H1 (cell line): ENCODE results near the gene ORC3. TPM values are rescaled to one million over a fixed set of nuclear protein-coding genes. Genes with fewer than 3 reads are reported as not detected.

ENCODE experiments used
- CTCF ChIA-PET: fragments of 300-600 bp; sonication (Branson Sonifier 250); formaldehyde crosslinking; loops from one replicate; lab custom pipeline; 2021; ENCODE audit not compliant: partially characterized antibody; lab: Charles Lee
- POLR2A ChIA-PET: fragments of 300-600 bp; sonication (Branson Sonifier 250); formaldehyde crosslinking; loops from one replicate; lab custom pipeline; 2021; ENCODE audit warnings: inconsistent platforms; ENCODE audit not compliant: partially characterized antibody; lab: Charles Lee
- DNase-seq, 2 experiments: peaks; one replicate each; pipeline versions ENCODE4 v3.0.0 to v3.0.0-alpha.2; 2010 to 2022; ENCODE audit warnings: low spot score in 2 of 2, low read depth in 1 of 2, mixed read lengths in 1 of 2
- FAIRE-seq: peaks from 2 replicates; lab custom pipeline; 2011; peaks lifted over from hg19 to GRCh38; lab: Jason Lieb, UNC
- H2AFZ ChIP-seq: 2 replicates; pipeline ENCODE4 v1.8.1; 2012; ENCODE audit warnings: low read length, inconsistent platforms
- H2AK5ac ChIP-seq: 2 replicates; pipeline ENCODE4 v1.6.1; 2013; ENCODE audit warnings: low read depth, low read length
- H2BK120ac ChIP-seq: replicated peaks from 2 replicates; pipeline ENCODE3; 2013; ENCODE audit warnings: low read depth, low read length, inconsistent platforms
- H2BK12ac ChIP-seq: 2 replicates; pipeline ENCODE4 v1.6.1; 2013; ENCODE audit warnings: low read depth, low read length
- H2BK15ac ChIP-seq: 2 replicates; pipeline ENCODE4 v1.6.1; 2013; ENCODE audit warnings: low read length
- H2BK20ac ChIP-seq: 2 replicates; pipeline ENCODE4 v1.6.1; 2013; ENCODE audit warnings: low read length
- H2BK5ac ChIP-seq: 2 replicates; pipeline ENCODE4 v1.6.1; 2013; ENCODE audit warnings: low read depth, low read length
- H3K14ac ChIP-seq: 2 replicates; pipeline ENCODE4 v1.6.1; 2013; ENCODE audit warnings: inconsistent platforms; ENCODE audit not compliant: insufficient read length
- H3K18ac ChIP-seq: 2 replicates; pipeline ENCODE4 v1.6.1; 2013; ENCODE audit warnings: low read length; ENCODE audit errors: extremely low read depth
- H3K23ac ChIP-seq: 2 replicates; pipeline ENCODE4 v1.6.1; 2013; ENCODE audit warnings: inconsistent platforms; ENCODE audit not compliant: insufficient read length
- H3K23me2 ChIP-seq: 2 replicates; pipeline ENCODE4 v1.6.1; 2013; ENCODE audit warnings: low read depth, low read length
- H3K27ac ChIP-seq: 2 replicates; pipeline ENCODE4 v1.6.1; 2011; ENCODE audit warnings: low read depth, low read length, inconsistent platforms
- H3K27me3 ChIP-seq, 4 experiments: replicated peaks in 1 of 4; 1 replicate in 1 of 4; 2 replicates in 3 of 4; pipeline versions ENCODE4 v1.6.1 to v1.8.1; 2011 to 2013; ENCODE audit warnings: low read length in 3 of 4, mild to moderate bottlenecking in 3 of 4, inconsistent platforms in 2 of 4, mixed read lengths in 2 of 4, moderate library complexity in 1 of 4; ENCODE audit not compliant: control insufficient read depth in 3 of 4, insufficient read depth in 3 of 4; ENCODE audit errors: extremely low read depth in 1 of 4
- H3K36me3 ChIP-seq, 4 experiments: 2 replicates each; pipeline versions ENCODE4 v1.6.1 to v1.8.1; 2011 to 2013; ENCODE audit warnings: mild to moderate bottlenecking in 4 of 4, low read length in 3 of 4, moderate library complexity in 2 of 4, control low read depth in 1 of 4, inconsistent platforms in 1 of 4; ENCODE audit not compliant: insufficient read depth in 4 of 4, control insufficient read depth in 2 of 4
- H3K4ac ChIP-seq: replicated peaks from 2 replicates; pipeline ENCODE3; 2013; ENCODE audit warnings: low read length, low read depth, mixed read lengths, inconsistent platforms; ENCODE audit not compliant: insufficient read length
- H3K4me1 ChIP-seq, 4 experiments: replicated peaks in 1 of 4; 1 replicate in 1 of 4; 2 replicates in 3 of 4; pipeline versions ENCODE4 v1.6.1 to v1.8.1; 2011 to 2013; ENCODE audit warnings: low read length in 3 of 4, inconsistent platforms in 2 of 4, mixed read lengths in 1 of 4; ENCODE audit not compliant: insufficient read depth in 4 of 4, control insufficient read depth in 3 of 4
- H3K4me2 ChIP-seq, 2 experiments: 2 replicates each; pipeline versions ENCODE4 v1.6.1 to v1.8.1; 2011 to 2013; ENCODE audit warnings: low read depth in 2 of 2, low read length in 2 of 2, control low read depth in 1 of 2, inconsistent platforms in 1 of 2, mild to moderate bottlenecking in 1 of 2; ENCODE audit not compliant: insufficient read depth in 1 of 2
- H3K4me3 ChIP-seq, 4 experiments: fragments of 200-600, 300-600 bp in 1 of 4; sonication (generic), shearing (Covaris generic), sonication (Bioruptor Twin) in 1 of 4; 2 replicates each; pipeline versions ENCODE4 v1.5.1 to v1.8.1; 2011 to 2016; ENCODE audit warnings: low read length in 4 of 4, low read depth in 3 of 4, control low read depth in 2 of 4, inconsistent platforms in 2 of 4, mild to moderate bottlenecking in 2 of 4, mixed read lengths in 1 of 4, moderate library complexity in 1 of 4; ENCODE audit not compliant: insufficient read depth in 2 of 4; ENCODE audit errors: extremely low read depth in 1 of 4
- H3K56ac ChIP-seq: replicated peaks from 2 replicates; pipeline ENCODE3; 2013; ENCODE audit warnings: low read depth, mild to moderate bottlenecking, mixed read lengths, low read length, inconsistent platforms; ENCODE audit not compliant: insufficient read length
- H3K79me1 ChIP-seq: 2 replicates; pipeline ENCODE4 v1.6.1; 2013; ENCODE audit warnings: low read depth, low read length, control low read depth
- H3K79me2 ChIP-seq, 2 experiments: 2 replicates each; pipeline versions ENCODE4 v1.6.1 to v1.8.1; 2012 to 2013; ENCODE audit warnings: low read length in 2 of 2, mild to moderate bottlenecking in 2 of 2, inconsistent platforms in 1 of 2; ENCODE audit not compliant: insufficient read depth in 2 of 2, control insufficient read depth in 1 of 2
- H3K9ac ChIP-seq, 4 experiments: replicated peaks in 1 of 4; 1 replicate in 1 of 4; 2 replicates in 3 of 4; pipeline versions ENCODE4 v1.6.1 to v1.8.1; 2011 to 2013; ENCODE audit warnings: low read depth in 3 of 4, low read length in 3 of 4, control low read depth in 2 of 4, mild to moderate bottlenecking in 2 of 4, moderate library complexity in 2 of 4, inconsistent platforms in 1 of 4; ENCODE audit errors: extremely low read depth in 1 of 4
- H3K9me3 ChIP-seq, 2 experiments: 2 replicates each; pipeline versions ENCODE4 v1.6.1 to v1.8.1; 2012 to 2013; ENCODE audit warnings: mild to moderate bottlenecking in 2 of 2, moderate library complexity in 2 of 2, control low read depth in 1 of 2, inconsistent platforms in 1 of 2, low read depth in 1 of 2, low read length in 1 of 2, mixed read lengths in 1 of 2; ENCODE audit not compliant: insufficient read depth in 2 of 2
- H4K20me1 ChIP-seq, 2 experiments: replicated peaks in 1 of 2; 2 replicates each; pipeline versions ENCODE3 to v1.8.1; 2011 to 2013; ENCODE audit warnings: inconsistent platforms in 2 of 2, low read length in 2 of 2, mild to moderate bottlenecking in 1 of 2; ENCODE audit not compliant: insufficient read depth in 2 of 2, control insufficient read depth in 1 of 2
- H4K5ac ChIP-seq: 2 replicates; pipeline ENCODE4 v1.6.1; 2013; ENCODE audit warnings: low read length, low read depth, mixed read lengths, inconsistent platforms; ENCODE audit not compliant: insufficient read length
- H4K8ac ChIP-seq: 2 replicates; pipeline ENCODE4 v1.8.0; 2013; ENCODE audit warnings: mild to moderate bottlenecking, moderate library complexity, low read length, inconsistent platforms; ENCODE audit not compliant: insufficient read depth; ENCODE audit errors: extremely low read depth
- H4K91ac ChIP-seq: replicated peaks from 2 replicates; pipeline ENCODE3; 2013; ENCODE audit warnings: low read length, mixed read lengths, inconsistent platforms; ENCODE audit not compliant: insufficient read length
- CREB1 ChIP-seq: IDR thresholded peaks from 2 replicates; pipeline ENCODE4 v1.6.1; 2012; ENCODE audit warnings: inconsistent platforms
- SAP30 ChIP-seq: fragments of 300-600 bp; sonication (generic); IDR thresholded peaks from 2 replicates; pipeline ENCODE4 v1.7.1; 2012; ENCODE audit warnings: low read length, moderate library complexity, mild to moderate bottlenecking, inconsistent platforms; ENCODE audit not compliant: insufficient read depth, insufficient replicate concordance
- SIN3A ChIP-seq, 2 experiments: IDR thresholded peaks in 1 of 2; conservative IDR thresholded peaks in 1 of 2; 2 replicates each; pipeline ENCODE4 v1.6.1; 2011 to 2012; ENCODE audit warnings: low read length in 2 of 2, improper control_type of control experiment in 1 of 2, low read depth in 1 of 2, mild to moderate bottlenecking in 1 of 2
- SIRT6 ChIP-seq: IDR thresholded peaks from one replicate; pipeline ENCODE4 v1.7.1; 2012; ENCODE audit warnings: low read length, inconsistent platforms
- SRF ChIP-seq: IDR thresholded peaks from 2 replicates; pipeline ENCODE4 v1.6.1; 2011; ENCODE audit warnings: mild to moderate bottlenecking, low read depth, low read length, moderate library complexity
- SUZ12 ChIP-seq: fragments of 200-600 bp; sonication (generic); IDR thresholded peaks from 2 replicates; pipeline ENCODE4 v1.6.1; 2012; ENCODE audit warnings: mild to moderate bottlenecking, inconsistent platforms, low read length, moderate library complexity, mixed read lengths
- WGBS, 2 experiments: shearing (Covaris generic) in 1 of 2; methylation state at CpG; one replicate each; pipeline versions ENCODE4 v1.1.6 to v1.1.7; 2013 to 2015; ENCODE audit warnings: low lambda C conversion rate in 2 of 2, mixed read lengths in 2 of 2, inconsistent platforms in 1 of 2, low coverage in 1 of 2, missing lambda C conversion rate in 1 of 2; ENCODE audit not compliant: insufficient replicate concordance in 2 of 2, insufficient coverage in 1 of 2, insufficient read length in 1 of 2; ENCODE audit errors: extremely low coverage in 1 of 2, missing lambda C conversion rate in 1 of 2; 5-methylcytosine and 5-hydroxymethylcytosine counted together
- polyA plus RNA-seq, 7 experiments: library from polyadenylated mRNA; depleted of rRNA in 3 of 7; stranded (reverse) in 5 of 7; unstranded in 2 of 7; fragments of >200 nt in 5 of 7; fragments of 200-250 nt in 2 of 7; gene quantifications; 1 replicate in 5 of 7; 2 replicates in 1 of 7; 4 replicates in 1 of 7; pipeline versions ENCODE4 v1.2.1 to v1.2.3, GENCODE V29; 2011 to 2013; ENCODE audit warnings: missing spikeins in 2 of 7, mixed read lengths in 2 of 7
- total RNA-seq: library from RNA; stranded (reverse); fragmentation: NEBNext Ultra II Directional; extraction: Animal tissue kit (Norgen Biotek cat#: 25700); gene quantifications from 2 replicates; pipeline ENCODE4 v1.2.1, GENCODE V29; 2021

The ORC3 gene
- total and polyA plus RNA-seq, 2 of the 8 experiments (the other 6 are each of a cell fraction or from before 2014, with no cell fraction given) = 35.9 to 60.9 TPM

GRCh38 chr6:87551799-87552198, 38.1 kb upstream of the ORC3 start:
- no peak overlapping the region for H4K91ac ChIP-seq
- 87% methylated on average over 2 of the region's 2 CpGs; no CpG with 5 or more reads in 1 of the 2 experiments for WGBS, 2 experiments
- FAIRE-seq (no peak), DNase-seq (no peak)
- no peaks in the 10 kb centered on the region for H3K9me3 ChIP-seq
- TF ChIP-seq SAP30 (no peak), SIN3A (conservative IDR thresholded peaks at IDR 0.05 in 1 of 2, IDR thresholded peaks at IDR 0.05 in 1 of 2; ENCODE audit: low read depth in 1 of 2, low read length in 2 of 2) (no peak), SIRT6 (no peak), CREB1 (no peak), SRF (no peak), SUZ12 (no peak)
- no peak overlapping the region for H2AFZ ChIP-seq
- H4K8ac ChIP-seq = no peak overlapping the region
- no peak overlapping the region for H2AK5ac ChIP-seq
- peaks cover 0 to 1% of the 10 kb centered on the region in 2 experiments for H4K20me1 ChIP-seq
- H2BK12ac ChIP-seq = no peak overlapping the region
- H3K79me2 ChIP-seq = no peaks in the 10 kb centered on the region
- H2BK120ac ChIP-seq = no peak overlapping the region
- no peaks in the 10 kb centered on the region for H3K4me1 ChIP-seq
- no peak overlapping the region for H2BK20ac ChIP-seq
- no peak overlapping the region for H3K4ac ChIP-seq
- H2BK15ac ChIP-seq = no peak overlapping the region
- H3K27me3 ChIP-seq = no peaks in the 10 kb centered on the region
- no peaks in the 10 kb centered on the region for H3K79me1 ChIP-seq
- no peak overlapping the region for H3K23ac ChIP-seq
- H3K14ac ChIP-seq = no peak overlapping the region
- H4K5ac ChIP-seq = no peak overlapping the region
- H3K23me2 ChIP-seq = no peaks in the 10 kb centered on the region
- POLR2A ChIA-PET = interaction anchor here (0.7 kb wide), 1 partner anchor 23 kb away, joined by 3 read pairs; no protein-coding TSS in a partner anchor
- no peak overlapping the region for H2BK5ac ChIP-seq
- no peak overlapping the region for H3K9ac ChIP-seq
- no peak overlapping the region for H3K18ac ChIP-seq
- H3K27ac ChIP-seq = no peak overlapping the region
- no peak overlapping the region for H3K56ac ChIP-seq
- H3K36me3 ChIP-seq = peaks cover 0 to 52% (median 6%) of the 10 kb centered on the region in 4 experiments; a peak in 5 of 8 replicates
- no peak overlapping the region for H3K4me3 ChIP-seq
- CTCF ChIA-PET = no interaction called here
- no peak overlapping the region for H3K4me2 ChIP-seq
